Stimulated activated CD4-positive, alpha-beta T cell treated with anti-CD3 and anti-CD28 coated beads, TNF-alpha, amount 100 ng/mL, for 24 hours (primary cell): Measurements from ENCODE around the gene PRRC2B.
"Not testable (repeated sequence)": the region's sequence is repeated elsewhere in the genome, so short reads cannot be mapped to it uniquely, and the experiment has no call there.

ENCODE experiments used
- DNase-seq, 3 experiments: peaks; one replicate each; pipeline ENCODE4 v3.0.0-alpha.2; 2020; ENCODE audit warnings: low read depth in 3 of 3

The PRRC2B gene

DNA sequence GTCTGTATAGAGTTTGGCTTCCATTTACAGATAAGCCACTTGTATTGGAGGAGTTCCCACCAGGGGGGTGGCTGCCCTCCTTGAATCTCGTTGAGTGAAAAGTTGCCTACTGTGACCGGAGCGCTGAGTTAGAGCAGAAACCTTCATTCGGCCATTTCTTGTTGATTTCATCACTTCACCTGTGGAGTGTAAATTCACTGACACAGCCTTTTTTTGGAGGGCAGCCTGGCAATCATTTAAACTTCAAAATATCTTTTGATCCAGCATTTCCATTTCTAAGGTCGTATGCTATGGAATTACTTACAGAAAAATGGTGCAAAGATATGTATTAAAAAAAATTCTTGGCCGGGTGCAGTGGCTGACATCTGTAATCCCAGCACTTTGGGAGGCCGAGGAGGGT lies 40.8 kb downstream of the PRRC2B start:
- DNase-seq, result no peak

DNA sequence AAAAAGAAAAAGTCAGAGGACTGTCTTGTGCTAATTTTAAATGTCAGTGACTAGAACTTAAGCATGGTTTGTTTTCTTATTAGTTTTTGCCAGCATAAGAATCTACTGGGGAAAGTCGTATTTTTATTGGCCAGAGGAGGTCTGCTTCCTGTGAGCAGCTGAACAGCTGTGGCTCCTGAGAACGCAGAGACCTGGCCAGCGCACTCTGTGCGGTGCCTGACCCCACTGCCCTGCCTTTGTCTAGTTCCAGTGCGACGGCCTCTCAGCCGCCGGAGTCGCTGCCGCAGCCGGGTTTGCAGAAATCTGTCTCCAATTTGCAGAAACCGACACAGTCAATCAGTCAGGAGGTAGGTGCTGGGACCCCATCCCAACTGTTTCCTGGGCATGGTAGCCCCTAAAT lies 42.5 kb downstream of the PRRC2B start:
- DNase-seq, result no peak

DNA sequence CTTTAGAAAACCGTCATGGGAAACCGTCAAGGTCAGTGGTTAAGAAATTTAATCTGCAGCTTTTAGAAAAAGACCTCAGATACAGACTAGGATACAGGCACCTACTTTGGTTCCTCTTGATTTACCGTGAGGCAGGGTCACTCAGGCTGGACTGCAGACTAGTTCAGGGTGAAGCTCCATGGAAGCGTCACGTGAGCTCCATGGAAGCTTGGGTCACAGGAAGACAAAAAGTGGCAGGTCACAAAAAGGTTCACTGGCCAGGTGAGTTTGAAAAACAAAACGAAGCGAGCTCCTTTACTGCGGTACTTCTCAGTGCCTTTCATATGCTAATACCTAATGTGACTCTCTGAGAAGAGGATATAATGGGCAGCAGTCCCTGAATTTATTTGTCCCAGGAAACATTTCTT lies 43.0 kb downstream of the PRRC2B start:
- no peak for DNase-seq

DNA sequence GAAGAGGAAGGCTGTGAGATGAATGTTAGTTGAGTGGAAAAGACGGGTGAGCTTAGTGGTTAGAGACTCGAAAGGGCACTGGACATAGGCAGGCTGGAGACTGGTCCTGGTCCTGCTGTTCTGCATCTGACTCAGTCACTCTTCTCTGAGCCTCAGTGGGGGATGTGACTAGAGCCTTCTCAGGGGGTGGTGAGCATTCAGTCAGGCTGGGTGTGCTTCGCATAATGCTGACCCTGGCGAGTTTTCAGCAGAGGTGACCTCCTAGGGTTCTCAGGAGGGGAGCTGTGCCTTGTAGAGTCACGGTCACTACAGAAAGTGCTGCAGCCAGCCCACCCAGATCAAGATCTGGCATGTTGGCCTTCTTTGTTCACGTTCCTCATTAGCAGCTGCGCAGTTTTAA lies 44.3 kb downstream of the PRRC2B start:
- DNase-seq, result no peak

DNA sequence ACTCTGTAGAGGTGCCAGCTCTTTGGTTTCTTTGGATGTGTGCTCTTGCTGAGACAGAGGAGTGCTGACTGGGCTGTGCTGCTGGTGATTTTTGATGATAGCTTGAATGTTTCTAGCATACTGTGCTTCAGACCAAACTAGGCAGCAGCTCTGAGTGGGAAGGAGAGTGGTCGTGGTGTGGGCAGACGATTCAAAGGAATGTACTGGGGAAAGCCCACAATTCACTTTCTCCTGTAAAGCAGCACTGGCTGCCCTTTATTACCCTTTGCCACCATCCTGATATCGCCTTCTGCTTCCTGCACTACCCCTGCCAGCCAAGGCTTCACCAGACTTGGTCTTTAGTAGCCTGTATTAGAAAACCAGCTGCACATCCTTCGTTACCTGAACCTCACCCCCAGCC lies 45.3 kb downstream of the PRRC2B start:
- DNase-seq, result no peak

DNA sequence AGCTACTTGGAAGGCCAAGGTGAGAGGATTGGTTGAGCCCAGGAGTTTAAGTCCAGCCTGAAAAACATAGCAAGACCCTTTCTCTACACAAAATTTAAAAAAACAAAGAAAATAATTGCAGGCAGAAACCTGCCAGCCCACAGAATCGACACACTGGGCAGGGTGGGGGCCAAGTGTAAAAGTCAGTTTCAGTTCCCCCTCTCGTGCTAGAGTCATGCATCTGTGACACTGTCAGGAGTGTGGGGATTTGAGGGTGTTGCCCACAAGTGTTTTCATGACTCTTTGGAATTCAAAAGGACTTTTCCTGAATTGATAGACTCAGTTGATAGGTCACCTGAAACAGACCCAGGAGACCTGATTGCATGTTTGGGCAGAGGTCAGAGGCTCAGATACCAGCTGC lies 47.6 kb downstream of the PRRC2B start:
- DNase-seq, result no peak

DNA sequence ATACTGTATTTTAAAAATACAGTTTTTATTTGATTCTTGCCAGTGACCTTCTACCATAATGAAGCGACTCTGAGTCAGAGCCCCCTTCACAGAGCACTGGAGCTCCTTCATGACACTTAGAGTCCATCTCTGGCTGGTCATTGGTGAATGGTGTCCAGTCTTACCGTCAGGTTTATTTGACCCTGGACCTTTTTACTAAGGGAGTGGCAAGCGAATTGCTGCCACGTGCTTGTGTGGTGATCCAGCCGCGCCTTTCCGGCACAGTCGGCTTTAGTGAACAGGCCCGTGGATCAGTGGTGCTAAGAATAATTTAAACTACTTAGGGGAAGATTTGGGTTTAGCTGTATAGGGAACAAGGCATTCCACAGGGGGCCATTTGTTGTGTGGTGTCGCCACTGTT lies 48.5 kb downstream of the PRRC2B start:
- no peak for DNase-seq

DNA sequence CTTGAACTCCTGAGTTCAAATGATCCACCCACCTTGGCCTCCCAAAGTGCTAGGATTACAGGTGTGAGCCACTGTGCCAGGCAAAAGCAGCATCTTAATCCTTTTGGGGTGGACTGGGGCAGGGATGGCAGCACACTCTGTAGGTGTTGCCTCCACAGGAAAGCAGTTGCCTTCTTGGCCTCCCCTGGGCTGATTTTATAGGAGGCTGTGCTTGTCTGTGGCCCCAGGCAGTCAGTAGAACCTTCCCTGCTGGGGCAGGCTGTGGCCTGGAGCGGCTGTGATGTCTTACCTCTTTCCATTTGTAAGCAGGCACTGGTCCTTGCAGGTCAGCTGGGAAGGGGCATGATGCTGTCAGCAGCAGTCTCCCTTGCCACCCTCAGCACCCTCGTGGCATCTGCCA lies 49.8 kb downstream of the PRRC2B start:
- no peak for DNase-seq

DNA sequence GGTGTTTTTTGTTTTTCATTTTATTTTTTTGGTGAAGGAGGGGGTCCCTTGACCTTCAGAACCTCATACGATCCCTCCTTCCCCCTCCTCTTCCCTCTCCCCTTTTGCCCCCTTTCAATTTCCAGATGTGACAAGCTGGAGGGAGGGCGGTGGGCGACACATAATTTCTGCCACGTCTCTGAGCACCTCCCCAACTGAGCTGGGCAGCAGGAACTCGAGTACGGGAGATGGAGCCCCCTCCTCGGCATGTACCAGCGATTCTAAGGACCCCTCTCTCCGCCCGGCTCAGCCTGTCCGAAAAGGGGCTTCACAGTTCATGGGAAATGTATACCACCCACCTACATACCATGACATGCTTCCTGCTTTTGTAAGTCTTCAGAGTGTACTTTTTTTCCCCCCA lies 52.4 kb downstream of the PRRC2B start:
- DNase-seq, result no peak

DNA sequence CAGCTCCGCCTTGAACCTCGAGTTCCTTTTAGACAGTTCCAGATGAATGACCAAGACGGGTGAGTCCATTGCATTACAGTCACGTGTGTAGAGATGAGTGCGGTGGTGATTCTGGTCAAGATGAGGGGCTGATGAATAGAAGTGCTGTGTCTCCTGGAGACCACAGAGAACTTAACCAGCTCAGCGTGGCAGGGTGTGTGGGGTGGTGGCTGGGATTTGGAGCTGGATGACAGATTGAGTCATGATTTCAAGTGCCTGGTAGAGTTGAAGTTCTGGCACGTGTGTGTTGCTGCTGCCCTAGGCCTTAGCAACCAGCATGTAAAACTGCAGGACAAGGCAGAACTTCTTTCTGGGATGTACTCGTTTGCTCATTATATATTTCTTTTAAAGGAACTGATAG lies 53.3 kb downstream of the PRRC2B start:
- no peak for DNase-seq

DNA sequence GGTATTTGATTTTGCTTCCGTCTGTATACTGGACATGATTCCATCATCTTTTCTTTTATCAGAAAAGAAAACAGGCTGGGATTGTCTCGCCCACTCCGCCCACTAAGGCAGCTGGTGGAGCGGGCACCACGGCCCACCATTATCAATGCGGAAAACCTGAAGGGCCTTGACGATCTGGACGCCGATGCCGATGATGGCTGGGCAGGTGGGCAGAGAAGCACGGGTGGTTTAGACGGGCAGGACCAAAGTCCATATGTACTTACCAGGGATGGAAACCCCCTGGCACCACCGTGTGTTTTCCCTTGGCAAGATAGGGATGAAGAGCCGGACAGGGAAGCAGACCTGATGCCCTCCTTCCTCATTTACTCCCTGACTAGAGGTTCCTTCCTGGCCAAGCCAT lies 53.7 kb downstream of the PRRC2B start:
- DNase-seq, result no peak

DNA sequence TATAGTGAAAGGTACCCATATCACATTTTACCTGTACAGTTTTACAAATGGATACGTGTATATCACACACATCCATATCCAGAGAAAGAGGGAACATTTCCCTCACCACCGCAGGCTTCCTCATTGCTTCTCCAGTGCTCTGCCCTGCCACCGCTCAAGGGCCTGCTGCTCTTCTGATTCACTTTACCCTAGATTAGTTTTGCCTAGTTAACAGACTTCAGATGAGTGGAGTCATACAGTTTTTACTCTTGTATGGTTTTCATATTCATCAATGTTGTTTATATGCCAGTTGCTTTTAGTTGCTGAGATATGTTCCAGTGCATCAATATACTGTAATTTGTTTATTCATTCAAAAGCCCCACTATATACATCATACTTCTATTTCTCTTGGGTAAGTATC lies 54.9 kb downstream of the PRRC2B start:
- DNase-seq, result no peak

DNA sequence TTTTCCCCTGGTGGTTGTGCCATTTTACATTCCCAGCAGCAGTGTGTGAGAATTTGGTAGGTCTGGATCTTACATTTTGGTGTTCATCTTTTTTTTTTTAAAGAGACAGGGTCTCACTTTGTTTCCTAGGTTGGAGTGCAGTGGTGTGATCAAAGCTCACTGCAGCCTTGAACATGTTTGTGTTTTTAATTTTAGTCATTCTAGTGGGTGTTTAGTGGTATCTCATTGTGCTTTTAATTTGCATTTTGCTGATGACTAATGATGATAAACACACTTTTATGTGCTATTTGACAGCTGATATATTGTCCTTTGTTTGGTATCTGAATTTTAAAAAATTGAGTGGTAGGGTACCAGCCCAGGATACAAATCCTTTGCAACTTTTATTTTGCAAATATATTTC lies 55.4 kb downstream of the PRRC2B start:
- no peak for DNase-seq

DNA sequence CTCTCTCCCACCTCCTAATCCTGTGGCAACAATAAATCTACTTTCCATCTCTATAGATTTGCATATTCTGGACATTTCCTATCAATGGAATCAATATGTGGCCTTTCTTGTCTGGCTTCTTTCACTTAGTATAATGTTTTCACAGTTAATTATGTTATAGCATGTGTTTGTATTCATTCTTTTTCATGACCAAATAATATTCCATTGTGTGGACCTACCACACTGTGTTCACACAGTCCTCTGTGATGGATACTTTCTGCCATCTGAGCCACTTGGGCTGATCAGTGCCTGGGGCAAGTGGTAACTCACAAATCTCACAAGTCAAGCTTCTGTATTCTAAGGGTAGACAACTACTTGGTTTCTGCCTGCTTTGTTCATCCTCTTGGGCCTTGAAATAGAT lies 60.1 kb downstream of the PRRC2B start:
- no peak for DNase-seq

DNA sequence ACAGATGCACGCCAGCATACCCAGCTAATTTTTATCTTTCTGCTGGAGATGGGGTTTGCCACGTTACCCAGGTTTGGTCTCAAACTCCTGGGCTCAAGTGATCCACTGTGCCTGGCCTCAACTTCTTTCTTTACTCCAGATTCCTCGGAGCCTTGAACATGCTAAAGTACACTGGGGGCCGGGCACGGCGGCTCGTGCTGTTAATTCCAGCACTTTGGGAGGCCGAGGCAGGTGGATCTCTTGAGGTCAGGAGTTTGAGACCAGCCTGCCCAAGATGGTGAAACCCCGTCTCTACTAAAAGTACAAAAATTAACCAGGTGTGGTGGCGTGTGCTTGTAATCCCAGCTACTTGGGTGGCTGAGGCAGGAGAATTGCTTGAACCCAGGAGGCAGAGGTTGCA lies 61.8 kb downstream of the PRRC2B start:
- not testable (repeated sequence) for DNase-seq

DNA sequence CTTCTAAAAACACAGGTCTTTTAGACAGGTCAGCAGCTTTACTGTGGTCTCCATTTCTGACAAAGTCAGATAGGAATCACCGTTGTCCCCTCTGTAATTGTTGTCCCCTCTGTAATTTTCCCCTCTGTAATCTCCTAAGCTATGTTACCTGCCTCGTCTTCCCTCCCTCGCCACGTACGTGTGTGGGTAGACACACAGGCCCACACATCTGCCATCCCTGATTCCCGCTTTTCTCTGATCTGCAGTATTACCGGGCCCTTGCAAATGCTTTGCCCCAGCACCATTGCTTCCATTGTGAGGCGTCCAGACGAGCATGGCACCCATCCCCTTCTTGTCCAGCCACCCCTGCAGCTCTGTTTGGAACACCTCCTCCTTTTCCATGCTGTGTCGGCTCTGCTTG lies 63.9 kb downstream of the PRRC2B start:
- no peak for DNase-seq

DNA sequence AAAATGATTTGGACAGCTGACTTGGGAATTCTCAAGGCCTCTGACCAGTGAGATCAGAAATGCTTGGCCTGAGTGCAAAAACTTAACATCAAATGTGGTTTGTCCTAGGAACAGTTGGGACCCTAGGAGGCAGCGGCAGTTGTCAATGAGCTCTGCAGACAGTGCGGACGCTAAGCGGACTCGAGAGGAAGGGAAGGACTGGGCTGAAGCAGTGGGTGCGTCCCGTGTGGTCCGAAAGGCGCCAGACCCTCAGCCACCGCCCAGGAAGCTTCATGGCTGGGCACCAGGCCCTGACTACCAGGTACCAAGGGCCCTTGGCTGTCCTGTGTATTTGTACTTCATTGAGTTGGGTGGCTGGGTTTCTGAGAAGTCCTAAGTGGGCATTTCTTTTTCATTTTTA lies 65.2 kb downstream of the PRRC2B start:
- DNase-seq, result no peak

DNA sequence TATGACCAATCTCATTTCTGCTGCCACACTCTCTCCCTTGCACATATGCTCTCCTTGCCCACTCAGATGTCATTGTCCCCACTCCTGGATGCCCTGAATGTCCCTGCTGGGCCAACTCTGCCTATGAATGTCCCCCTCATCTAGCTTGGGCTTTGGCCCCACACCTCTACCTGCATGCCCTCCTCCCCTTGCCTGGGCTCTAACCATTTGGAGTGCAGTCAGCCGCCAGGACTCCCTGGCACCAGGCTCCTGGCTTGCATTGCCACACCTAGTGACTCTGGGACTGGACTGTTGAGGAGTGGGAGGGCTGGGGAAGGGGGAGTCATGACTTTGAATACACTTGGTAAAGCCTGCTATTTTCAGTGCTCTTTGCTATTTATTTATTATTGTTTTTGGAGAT lies 67.3 kb downstream of the PRRC2B start:
- DNase-seq, result no peak

DNA sequence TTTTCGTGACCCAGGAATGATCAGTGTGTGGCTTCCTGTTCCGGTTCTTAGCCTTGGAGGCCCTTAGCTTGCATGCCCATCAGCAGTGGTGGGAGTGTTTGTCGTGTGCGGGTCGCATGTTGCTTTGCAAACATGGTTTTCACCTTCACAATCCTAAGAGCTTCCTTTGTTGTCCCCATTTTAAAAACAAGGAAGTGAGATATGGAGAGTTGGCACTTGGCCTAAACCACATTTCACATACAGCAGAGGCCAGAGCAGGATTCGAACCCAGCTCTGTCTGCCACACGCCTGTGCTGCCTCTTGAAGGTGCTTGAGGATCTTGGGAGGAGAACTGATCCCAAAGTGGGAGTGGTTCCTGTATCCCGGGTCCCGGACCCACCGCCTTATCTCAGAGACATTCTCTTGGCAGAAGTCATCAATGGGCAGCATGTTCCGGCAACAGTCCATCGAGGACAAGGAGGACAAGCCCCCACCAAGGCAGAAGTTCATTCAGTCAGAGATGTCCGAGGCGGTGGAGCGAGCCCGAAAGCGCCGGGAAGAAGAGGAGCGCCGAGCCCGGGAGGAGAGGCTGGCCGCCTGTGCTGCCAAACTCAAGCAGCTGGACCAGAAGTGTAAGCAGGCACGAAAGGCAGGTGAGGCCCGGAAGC lies 70.6 kb downstream of the PRRC2B start:
- DNase-seq, result no peak

DNA sequence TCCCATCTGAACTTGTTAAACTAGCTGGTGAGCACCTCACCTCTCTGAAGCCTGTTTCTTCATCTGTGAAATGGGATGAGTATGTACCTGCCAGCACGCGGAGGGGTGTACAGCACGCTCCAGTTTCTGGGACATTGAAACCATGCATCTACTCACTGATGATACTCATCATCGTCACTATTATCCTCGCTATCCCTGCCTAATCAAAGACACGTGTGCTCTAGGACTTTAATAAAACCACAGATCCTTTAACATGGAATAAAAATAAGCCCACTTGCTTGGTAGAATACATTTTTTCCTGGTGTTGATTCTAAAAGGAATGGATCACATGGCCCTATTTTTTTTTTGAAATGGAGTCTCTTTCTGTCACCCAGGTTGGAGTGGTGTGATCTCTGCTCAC lies 71.5 kb downstream of the PRRC2B start:
- DNase-seq, result no peak

DNA sequence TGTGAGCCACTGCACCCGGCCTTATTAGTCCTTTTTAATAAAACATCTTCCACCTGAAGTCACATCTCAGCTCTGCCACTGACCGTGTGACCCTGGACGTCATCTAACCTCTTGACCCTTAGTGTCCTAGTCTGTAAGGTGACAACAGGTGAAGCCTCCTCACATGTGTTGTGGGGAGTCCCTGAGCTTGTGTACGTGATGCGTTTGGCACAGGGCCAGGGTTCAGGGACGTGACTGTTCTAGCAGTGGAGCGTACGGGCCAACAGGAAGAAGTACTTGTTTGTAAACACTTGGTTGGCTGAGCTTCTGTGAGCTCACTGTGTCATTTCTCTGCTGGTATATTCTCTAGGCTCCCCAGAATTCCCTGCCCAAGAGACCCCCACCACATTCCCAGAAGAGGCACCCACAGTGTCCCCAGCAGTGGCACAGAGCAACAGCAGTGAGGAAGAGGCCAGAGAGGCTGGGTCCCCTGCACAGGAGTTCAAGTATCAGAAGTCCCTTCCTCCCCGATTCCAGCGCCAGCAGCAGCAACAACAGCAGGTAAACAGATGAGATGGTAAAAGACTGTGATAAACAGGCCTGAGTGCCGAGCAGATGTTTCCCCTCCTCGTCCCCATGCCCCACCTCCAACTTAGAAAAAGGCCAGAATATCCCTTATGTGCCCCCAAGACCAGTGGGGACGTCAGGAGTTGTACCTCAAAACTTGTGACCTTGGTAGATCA lies 73.5 kb downstream of the PRRC2B start:
- DNase-seq, result no peak

DNA sequence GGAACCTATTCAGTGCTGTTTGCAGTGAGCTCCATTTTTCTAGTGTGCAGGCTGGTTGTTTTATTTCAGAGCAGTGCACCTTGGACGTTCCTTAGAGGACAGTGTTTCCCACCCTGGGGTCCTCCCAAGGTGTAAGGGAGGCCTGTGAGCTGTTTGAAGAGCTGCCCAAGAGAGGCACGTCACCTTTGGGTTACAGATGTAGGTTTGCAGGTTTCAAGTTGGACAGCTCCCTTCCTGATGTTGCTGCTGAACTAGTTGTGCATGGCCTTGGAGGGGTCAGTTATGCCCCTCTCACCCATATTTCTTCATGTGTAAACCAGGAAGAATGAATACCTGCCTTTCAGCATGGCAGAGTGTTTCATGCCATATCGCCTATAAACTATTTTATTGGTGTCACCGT lies 74.1 kb downstream of the PRRC2B start:
- no peak for DNase-seq

DNA sequence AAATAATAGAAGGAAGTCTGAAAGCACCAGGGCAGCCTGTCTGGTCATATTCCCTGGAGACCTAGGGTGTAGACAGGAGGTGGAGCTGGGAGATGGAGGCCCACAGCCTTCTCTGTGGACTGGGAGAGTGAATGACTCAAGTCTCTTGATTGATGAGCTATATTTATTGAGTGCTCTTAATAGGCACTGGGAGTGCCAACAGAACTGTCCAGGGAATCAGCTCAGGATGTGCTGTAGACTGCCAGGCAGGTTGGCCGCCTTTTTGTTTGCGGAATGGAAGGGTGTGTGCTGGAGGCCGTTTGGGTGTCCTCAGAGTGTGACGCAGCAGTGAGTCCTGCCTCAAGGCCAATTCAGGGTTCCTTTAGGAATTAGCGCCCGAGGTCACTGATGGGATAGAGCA lies 75.5 kb downstream of the PRRC2B start:
- DNase-seq, result no peak

DNA sequence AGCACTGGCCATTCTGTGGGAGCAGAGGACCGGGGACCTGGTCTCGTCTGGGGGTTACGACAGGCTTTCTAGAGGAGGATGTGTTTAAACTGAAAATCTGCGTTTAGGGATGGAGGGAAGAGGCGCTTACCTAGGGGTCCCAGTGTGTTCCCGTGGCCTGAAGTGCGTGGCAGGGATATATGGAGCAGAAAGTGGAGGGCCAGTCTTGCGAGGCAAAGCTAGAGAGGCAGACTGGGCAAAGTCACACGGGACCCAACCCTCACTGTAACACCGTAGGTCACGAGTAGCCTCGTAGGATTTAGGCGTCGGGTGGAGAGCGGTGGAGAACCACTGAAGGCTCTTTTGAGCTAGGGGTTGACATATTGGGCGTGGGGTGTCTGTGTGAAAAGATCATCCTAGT lies 76.1 kb downstream of the PRRC2B start:
- DNase-seq, result no peak
